NCI-H748 (cell line): Measurements from ENCODE around the gene ZDHHC20.

Experiments
- DNase-seq: peaks from one replicate; lab custom pipeline; 2025; ENCODE audit not compliant: unreplicated experiment; lab: John Stamatoyannopoulos, UW

ZDHHC20 gene

DNA sequence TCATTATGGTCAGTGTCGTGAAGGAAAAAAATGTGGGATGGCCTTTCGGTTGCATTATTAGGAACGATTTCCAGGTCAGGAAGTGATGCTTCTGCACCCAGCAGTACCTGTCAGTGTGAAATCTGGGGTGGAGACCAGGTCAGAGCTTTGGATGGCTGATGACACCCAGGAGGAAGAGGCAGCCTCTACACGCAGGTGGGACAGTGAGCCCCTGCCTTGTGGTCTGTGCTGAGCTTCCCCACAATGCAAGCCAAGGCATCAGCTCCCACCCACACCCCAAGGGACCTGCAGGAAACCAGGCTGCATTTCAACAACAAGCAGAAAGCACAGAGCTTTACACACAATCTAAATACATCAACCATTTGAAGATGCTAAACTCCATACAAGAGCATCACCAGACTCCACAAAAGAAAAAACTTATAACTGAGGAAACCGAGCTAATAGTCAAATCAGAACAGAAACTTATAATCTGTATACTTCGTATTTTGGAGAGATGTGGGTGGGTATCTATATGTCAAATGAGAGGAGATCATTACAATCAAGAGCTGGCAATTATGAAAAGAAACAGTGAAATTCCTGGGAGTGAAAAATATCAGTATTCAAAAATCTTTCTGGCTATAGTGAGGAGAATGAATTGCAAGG is 130.1 kb downstream of the ZDHHC20 start:
- DNase-seq, result no peak

DNA sequence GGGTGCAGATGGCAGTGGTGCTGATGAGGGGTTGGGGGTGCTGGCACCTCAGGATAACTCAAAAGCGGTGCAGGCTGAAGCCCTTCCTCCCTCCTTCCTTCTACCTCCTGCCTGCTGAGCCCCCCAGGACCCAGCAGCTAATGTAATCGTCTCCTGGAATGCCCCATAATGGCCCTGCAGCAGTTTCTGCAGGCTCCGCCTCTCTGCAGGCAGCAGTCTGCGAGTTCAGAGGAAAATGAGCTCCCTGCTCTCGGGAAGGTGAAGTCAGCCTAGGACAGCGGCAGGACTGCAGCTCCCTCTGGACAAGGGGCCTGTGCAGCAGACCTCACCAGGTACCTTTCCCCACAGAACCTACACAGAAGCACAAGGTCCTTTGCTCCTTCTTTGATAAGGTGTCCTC is 130.9 kb downstream of the ZDHHC20 start:
- no peak for DNase-seq

DNA sequence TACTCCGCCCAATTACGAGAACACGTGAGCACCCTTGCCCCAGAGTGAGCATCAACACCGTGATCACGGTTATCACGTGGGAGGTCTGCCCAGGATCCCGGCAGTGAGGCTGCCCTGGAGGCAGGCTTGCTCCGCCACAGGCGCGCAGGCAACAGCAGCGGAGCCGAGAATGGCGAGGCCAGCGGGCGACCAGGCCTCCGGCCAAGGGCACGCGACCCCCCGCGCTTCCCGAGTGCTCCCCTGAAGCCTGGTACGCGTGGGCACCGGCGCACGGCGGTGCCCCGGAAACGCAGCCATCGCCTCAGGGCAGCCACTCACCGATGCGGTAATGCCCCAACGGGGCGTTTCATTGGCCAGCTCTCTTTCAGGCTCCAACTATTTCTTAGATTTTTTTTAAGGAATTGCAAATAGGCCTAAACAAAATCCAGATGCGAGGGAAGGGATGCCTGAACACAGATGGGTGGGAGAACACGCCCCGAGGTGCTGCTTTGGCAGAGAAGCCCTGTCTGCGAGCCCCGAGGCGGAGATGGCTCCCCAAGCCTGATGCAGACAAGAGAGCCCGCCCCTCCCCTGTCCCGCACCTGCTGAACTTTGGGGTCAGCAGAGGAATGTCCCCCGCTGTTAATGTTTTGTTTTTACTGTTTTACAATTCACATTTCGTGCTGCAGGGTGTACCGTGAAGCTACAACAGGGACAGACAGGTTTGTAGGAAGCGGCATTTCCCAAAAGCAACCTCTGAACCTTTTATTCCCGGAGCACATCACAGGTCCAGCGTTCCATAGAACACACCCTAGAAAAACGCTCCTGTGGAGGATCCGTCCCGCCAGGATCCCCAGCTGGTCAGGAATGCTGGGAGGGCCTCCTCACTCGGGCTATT is 132.7 kb downstream of the ZDHHC20 start:
- peak; percentile 66 for DNase-seq

DNA sequence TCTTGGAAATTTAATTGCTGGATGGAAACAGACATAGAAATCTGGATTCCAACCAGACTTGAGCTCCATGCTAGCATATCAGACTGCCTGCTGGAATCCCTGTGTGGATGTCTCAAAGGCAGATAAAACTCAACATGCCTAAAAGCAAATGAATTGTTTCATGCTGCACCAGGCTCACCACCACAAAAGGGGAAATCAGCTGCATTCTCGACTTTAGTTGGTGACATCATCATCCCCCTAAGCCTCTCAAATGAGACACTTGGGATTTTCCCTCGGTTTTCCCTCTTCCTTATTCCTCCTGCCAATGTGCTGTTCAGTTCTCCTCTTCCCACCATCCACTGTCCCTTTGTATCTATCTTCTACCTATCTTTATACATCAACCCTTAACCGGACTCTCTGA is 134.3 kb downstream of the ZDHHC20 start:
- DNase-seq, result no peak

DNA sequence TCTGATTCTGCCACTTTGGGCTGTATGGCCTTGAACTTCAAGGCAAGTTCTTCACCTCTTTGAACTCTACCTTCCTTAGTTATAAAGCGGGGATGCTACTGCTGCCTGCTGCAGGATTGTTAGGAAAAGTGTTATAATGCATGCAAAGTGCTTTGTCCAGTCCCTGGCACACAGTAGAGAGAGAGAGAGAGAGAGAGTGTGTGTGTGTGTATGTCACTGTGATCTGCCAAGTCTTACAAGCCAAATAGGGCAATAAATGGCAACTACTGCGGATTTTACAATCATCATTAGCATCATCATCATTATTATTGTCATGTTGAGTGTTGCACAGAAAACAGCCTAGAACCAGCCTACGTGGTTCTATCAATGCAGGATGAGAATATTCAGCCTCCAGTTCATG is 136.1 kb downstream of the ZDHHC20 start:
- no peak for DNase-seq
